ENCODE data around the gene NDRG2. TPM values are rescaled to one million over a fixed set of nuclear protein-coding genes. Genes with fewer than 3 reads are reported as not detected.

The NDRG2 gene
- total and polyA plus RNA-seq, 2 donors (not counting 1 experiment from before 2014, with no cell fraction given), result 0.32 to 0.50 TPM

DNA sequence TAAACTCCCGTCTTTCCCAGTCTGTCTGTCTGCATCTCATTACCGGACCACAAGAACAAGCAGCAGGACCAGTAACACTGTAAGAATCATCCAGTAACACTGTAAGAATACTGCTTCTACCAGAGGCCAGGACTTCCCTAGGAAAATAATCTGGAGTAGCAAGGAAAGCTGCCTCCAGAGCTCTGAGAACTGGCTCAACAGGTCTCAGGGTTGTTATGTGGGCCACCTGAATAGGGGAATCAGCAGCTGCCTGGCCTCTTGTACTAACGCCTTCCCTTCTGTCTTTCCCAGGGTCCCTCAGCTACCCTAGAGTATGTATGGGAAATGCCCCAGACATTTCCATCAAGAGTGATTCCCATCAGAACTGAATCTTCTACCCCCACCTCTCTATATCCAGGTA is 26.7 kb downstream of the NDRG2 start:
- Histone ChIP-seq H3K4me1 (ENCODE audit: control insufficient read depth, extremely low read depth, insufficient read depth, low read length) (no peaks in the 10 kb centered on the region), H4K20me1 (ENCODE audit: control insufficient read depth, extremely low read depth, insufficient read depth, low read length) (no peaks in the 10 kb centered on the region), H3K9ac (ENCODE audit: insufficient read depth, low read length) (no peak overlapping the region), H3K27me3 (ENCODE audit: control insufficient read depth, insufficient read depth, low read length) (no peaks in the 10 kb centered on the region), H3K4me3 (replicated peaks in 1 of 4; ENCODE audit: control extremely low read depth in 1 of 4, insufficient read depth in 1 of 4, low read depth in 3 of 4, low read length in 4 of 4) (no peak overlapping the region), H3K4me2 (ENCODE audit: extremely low read depth, insufficient read depth, low read length) (no peak overlapping the region), H2AFZ (ENCODE audit: low read length) (no peak overlapping the region), H3K27ac (ENCODE audit: insufficient read depth, low read length) (no peak overlapping the region), H3K79me2 (ENCODE audit: control insufficient read depth, insufficient read depth, low read length) (no peaks in the 10 kb centered on the region), H3K36me3 (ENCODE audit: control insufficient read depth, insufficient read depth, low read length) (peaks cover 7% of the 10 kb centered on the region), H3K9me3 (ENCODE audit: control insufficient read depth, insufficient read depth, low read depth, low read length) (no peaks in the 10 kb centered on the region)
- no peak for DNase-seq (ENCODE audit: low read depth in 2 of 2)
- TF ChIP-seq EZH2 (IDR thresholded peaks at IDR 0.05; ENCODE audit: low read length, missing control alignments), result no peak

DNA sequence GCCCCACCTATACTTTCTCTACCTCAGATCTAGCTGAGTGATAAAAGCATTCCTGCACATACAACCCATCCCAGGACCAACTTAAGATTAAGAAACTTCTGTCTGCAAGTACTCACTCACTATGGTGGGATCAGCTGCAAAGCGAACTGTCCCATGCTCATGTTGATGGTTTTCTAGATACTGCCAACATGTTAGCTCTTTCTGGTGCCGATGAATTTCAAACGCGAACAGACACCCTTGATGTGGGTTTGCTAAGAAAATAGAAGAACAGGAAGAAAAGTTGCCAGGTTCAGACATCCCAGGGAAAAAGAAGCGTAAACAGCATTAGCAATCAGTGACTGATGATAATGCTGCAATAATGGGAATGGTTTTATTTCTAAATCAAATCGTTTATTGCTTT is 27.3 kb downstream of the NDRG2 start:
- H3K27me3 ChIP-seq (ENCODE audit: control insufficient read depth, insufficient read depth, low read length), result no peaks in the 10 kb centered on the region
- DNase-seq (ENCODE audit: low read depth in 2 of 2), result no peak
- TF ChIP-seq EZH2 (IDR thresholded peaks at IDR 0.05; ENCODE audit: low read length, missing control alignments), result no peak
- TF ChIP-seq, protein P1, sequence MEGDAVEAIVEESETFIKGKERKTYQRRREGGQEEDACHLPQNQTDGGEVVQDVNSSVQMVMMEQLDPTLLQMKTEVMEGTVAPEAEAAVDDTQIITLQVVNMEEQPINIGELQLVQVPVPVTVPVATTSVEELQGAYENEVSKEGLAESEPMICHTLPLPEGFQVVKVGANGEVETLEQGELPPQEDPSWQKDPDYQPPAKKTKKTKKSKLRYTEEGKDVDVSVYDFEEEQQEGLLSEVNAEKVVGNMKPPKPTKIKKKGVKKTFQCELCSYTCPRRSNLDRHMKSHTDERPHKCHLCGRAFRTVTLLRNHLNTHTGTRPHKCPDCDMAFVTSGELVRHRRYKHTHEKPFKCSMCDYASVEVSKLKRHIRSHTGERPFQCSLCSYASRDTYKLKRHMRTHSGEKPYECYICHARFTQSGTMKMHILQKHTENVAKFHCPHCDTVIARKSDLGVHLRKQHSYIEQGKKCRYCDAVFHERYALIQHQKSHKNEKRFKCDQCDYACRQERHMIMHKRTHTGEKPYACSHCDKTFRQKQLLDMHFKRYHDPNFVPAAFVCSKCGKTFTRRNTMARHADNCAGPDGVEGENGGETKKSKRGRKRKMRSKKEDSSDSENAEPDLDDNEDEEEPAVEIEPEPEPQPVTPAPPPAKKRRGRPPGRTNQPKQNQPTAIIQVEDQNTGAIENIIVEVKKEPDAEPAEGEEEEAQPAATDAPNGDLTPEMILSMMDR (conservative IDR thresholded peaks at IDR 0.05 in 1 of 2, IDR thresholded peaks at IDR 0.05 in 1 of 2; ENCODE audit: low read depth in 1 of 2, low read length in 2 of 2), result no peak
- H3K4me3 ChIP-seq (replicated peaks in 1 of 4; ENCODE audit: control extremely low read depth in 1 of 4, insufficient read depth in 1 of 4, low read depth in 3 of 4, low read length in 4 of 4), result no peak overlapping the region
- H3K9ac ChIP-seq (ENCODE audit: insufficient read depth, low read length), result no peak overlapping the region
- no peak overlapping the region for H2AFZ ChIP-seq (ENCODE audit: low read length)
- no peaks in the 10 kb centered on the region for H3K9me3 ChIP-seq (ENCODE audit: control insufficient read depth, insufficient read depth, low read depth, low read length)
- H3K4me1 ChIP-seq (ENCODE audit: control insufficient read depth, extremely low read depth, insufficient read depth, low read length), result no peaks in the 10 kb centered on the region
- H3K36me3 ChIP-seq (ENCODE audit: control insufficient read depth, insufficient read depth, low read length), result peaks cover 7% of the 10 kb centered on the region
- no peak overlapping the region for H3K27ac ChIP-seq (ENCODE audit: insufficient read depth, low read length)
- no peaks in the 10 kb centered on the region for H4K20me1 ChIP-seq (ENCODE audit: control insufficient read depth, extremely low read depth, insufficient read depth, low read length)
- H3K4me2 ChIP-seq (ENCODE audit: extremely low read depth, insufficient read depth, low read length), result no peak overlapping the region
- H3K79me2 ChIP-seq (ENCODE audit: control insufficient read depth, insufficient read depth, low read length), result no peaks in the 10 kb centered on the region

DNA sequence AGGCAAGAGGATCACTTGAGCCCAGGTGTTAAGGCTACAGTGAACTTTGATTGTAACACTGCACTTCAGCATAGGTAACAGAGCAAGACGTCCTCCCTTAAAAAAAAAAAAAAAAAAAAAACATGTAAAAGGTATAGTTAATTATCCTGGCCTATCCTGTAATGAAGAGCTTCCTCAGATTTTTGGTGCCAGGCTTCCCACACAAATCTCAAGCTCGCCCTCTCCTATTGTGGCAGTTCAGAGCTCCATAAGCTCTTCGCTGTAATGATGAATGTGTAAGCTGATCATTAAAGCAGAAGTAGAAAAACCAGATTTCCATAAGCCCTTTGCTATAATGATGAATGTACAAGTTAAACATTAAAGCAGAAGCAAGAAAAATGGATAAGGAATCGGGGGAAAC is 27.7 kb downstream of the NDRG2 start:
- H3K27me3 ChIP-seq (ENCODE audit: control insufficient read depth, insufficient read depth, low read length), result no peaks in the 10 kb centered on the region
- H3K4me1 ChIP-seq (ENCODE audit: control insufficient read depth, extremely low read depth, insufficient read depth, low read length), result no peaks in the 10 kb centered on the region
- H4K20me1 ChIP-seq (ENCODE audit: control insufficient read depth, extremely low read depth, insufficient read depth, low read length), result no peaks in the 10 kb centered on the region
- H2AFZ ChIP-seq (ENCODE audit: low read length), result no peak overlapping the region
- H3K79me2 ChIP-seq (ENCODE audit: control insufficient read depth, insufficient read depth, low read length), result peaks cover 2% of the 10 kb centered on the region
- peaks cover 11% of the 10 kb centered on the region for H3K36me3 ChIP-seq (ENCODE audit: control insufficient read depth, insufficient read depth, low read length)
- H3K9me3 ChIP-seq (ENCODE audit: control insufficient read depth, insufficient read depth, low read depth, low read length), result no peaks in the 10 kb centered on the region
- no peak for TF ChIP-seq EZH2 (IDR thresholded peaks at IDR 0.05; ENCODE audit: low read length, missing control alignments)
- no peak overlapping the region for H3K9ac ChIP-seq (ENCODE audit: insufficient read depth, low read length)
- no peak overlapping the region for H3K4me3 ChIP-seq (replicated peaks in 1 of 4; ENCODE audit: control extremely low read depth in 1 of 4, insufficient read depth in 1 of 4, low read depth in 3 of 4, low read length in 4 of 4)
- H3K4me2 ChIP-seq (ENCODE audit: extremely low read depth, insufficient read depth, low read length), result no peak overlapping the region
- no peak overlapping the region for H3K27ac ChIP-seq (ENCODE audit: insufficient read depth, low read length)
- no peak for DNase-seq (ENCODE audit: low read depth in 2 of 2)

DNA sequence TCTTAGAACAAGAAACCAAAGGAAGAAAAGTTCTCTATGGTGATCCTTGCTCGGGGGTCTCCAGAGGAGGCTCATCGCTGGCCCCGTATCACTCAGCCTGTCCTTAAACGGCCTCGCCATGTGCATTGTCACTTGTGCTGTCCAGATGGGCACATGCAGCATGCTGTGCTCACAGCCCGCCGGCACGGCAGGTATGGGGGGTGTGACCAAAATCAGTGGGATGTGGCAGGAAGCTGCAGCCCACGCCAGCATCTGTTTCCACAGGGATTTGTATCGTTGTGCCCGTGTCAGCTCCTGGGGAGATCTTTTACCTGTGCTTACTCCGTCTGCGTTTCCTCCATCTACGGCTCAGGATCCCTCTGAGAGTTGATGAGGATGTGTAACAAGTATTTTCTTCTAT is 28.3 kb downstream of the NDRG2 start:
- no peak overlapping the region for H3K4me3 ChIP-seq (replicated peaks in 1 of 4; ENCODE audit: control extremely low read depth in 1 of 4, insufficient read depth in 1 of 4, low read depth in 3 of 4, low read length in 4 of 4)
- no peak overlapping the region for H3K4me2 ChIP-seq (ENCODE audit: extremely low read depth, insufficient read depth, low read length)
- H4K20me1 ChIP-seq (ENCODE audit: control insufficient read depth, extremely low read depth, insufficient read depth, low read length), result no peaks in the 10 kb centered on the region
- H3K9me3 ChIP-seq (ENCODE audit: control insufficient read depth, insufficient read depth, low read depth, low read length), result no peaks in the 10 kb centered on the region
- no peaks in the 10 kb centered on the region for H3K4me1 ChIP-seq (ENCODE audit: control insufficient read depth, extremely low read depth, insufficient read depth, low read length)
- peaks cover 11% of the 10 kb centered on the region for H3K36me3 ChIP-seq (ENCODE audit: control insufficient read depth, insufficient read depth, low read length)
- H3K27ac ChIP-seq (ENCODE audit: insufficient read depth, low read length), result no peak overlapping the region
- no peak for TF ChIP-seq EZH2 (IDR thresholded peaks at IDR 0.05; ENCODE audit: low read length, missing control alignments)
- TF ChIP-seq, protein P1 (conservative IDR thresholded peaks at IDR 0.05 in 1 of 2, IDR thresholded peaks at IDR 0.05 in 1 of 2; ENCODE audit: low read depth in 1 of 2, low read length in 2 of 2), result no peak
- no peak overlapping the region for H3K9ac ChIP-seq (ENCODE audit: insufficient read depth, low read length)
- H3K27me3 ChIP-seq (ENCODE audit: control insufficient read depth, insufficient read depth, low read length), result no peaks in the 10 kb centered on the region
- no peak overlapping the region for H2AFZ ChIP-seq (ENCODE audit: low read length)
- no peak for DNase-seq (ENCODE audit: low read depth in 2 of 2)
- H3K79me2 ChIP-seq (ENCODE audit: control insufficient read depth, insufficient read depth, low read length), result peaks cover 6% of the 10 kb centered on the region

Measured in fibroblast of lung (primary cell).